ENCODE data around the gene PI4KA.
"Not testable (repeated sequence)": the region's sequence is repeated elsewhere in the genome, so short reads cannot be mapped to it uniquely, and the experiment has no call there.

Gene PI4KA

GRCh38 chr22:20773793-20774212, 84.8 kb downstream of the PI4KA start, which contains the start of gene SERPIND1:
SERPIND1 (plus strand) TSS chr22:20774113; CDS start chr22:20779313, 5,200 bp downstream.
- Histone ChIP-seq H3K9ac (ENCODE audit: low read length) (no peak within 1 kb of the TSS), H4K20me1 (ENCODE audit: insufficient read depth, low read length) (no peaks in the 10 kb centered on the region), H3K79me2 (ENCODE audit: low read length) (no peaks in the 10 kb centered on the region), H3K27me3 (ENCODE audit: low read depth, low read length) (no peaks in the 10 kb centered on the region), H3K27ac (ENCODE audit: low read length) (no peak within 1 kb of the TSS), H3K4me3 (ENCODE audit: low read length) (no peak within 1 kb of the TSS), H3K36me3 (replicated peaks; ENCODE audit: low read depth, low read length) (no peaks in the 10 kb centered on the region), H2AFZ (ENCODE audit: low read depth, low read length) (no peak within 1 kb of the TSS), H3K9me3 (ENCODE audit: insufficient read depth, low read length) (no peaks in the 10 kb centered on the region), H3K4me2 (ENCODE audit: low read length) (no peak within 1 kb of the TSS), H3K4me1 (ENCODE audit: low read length) (no peaks in the 10 kb centered on the region)
- no peak for TF ChIP-seq CTCF (IDR thresholded peaks at IDR 0.05; ENCODE audit: low read depth, low read length)
- TF ChIP-seq EZH2phosphoT487 (IDR thresholded peaks at IDR 0.05; ENCODE audit: low read depth): no peak

- H3K27me3 ChIP-seq (ENCODE audit: low read depth, low read length): no peaks in the 10 kb centered on the region
- no peaks in the 10 kb centered on the region for H4K20me1 ChIP-seq (ENCODE audit: insufficient read depth, low read length)
- no peaks in the 10 kb centered on the region for H3K79me2 ChIP-seq (ENCODE audit: low read length)
- H3K36me3 ChIP-seq (replicated peaks; ENCODE audit: low read depth, low read length): no peaks in the 10 kb centered on the region
- no peaks in the 10 kb centered on the region for H3K9me3 ChIP-seq (ENCODE audit: insufficient read depth, low read length)
- TF ChIP-seq CTCF (IDR thresholded peaks at IDR 0.05; ENCODE audit: low read depth, low read length): no peak
- no peak for TF ChIP-seq EZH2phosphoT487 (IDR thresholded peaks at IDR 0.05; ENCODE audit: low read depth)
- H3K4me3 ChIP-seq (ENCODE audit: low read length): no peak overlapping the region
- H3K9ac ChIP-seq (ENCODE audit: low read length): no peak overlapping the region
- H3K4me2 ChIP-seq (ENCODE audit: low read length): no peak overlapping the region
- no peaks in the 10 kb centered on the region for H3K4me1 ChIP-seq (ENCODE audit: low read length)
- H2AFZ ChIP-seq (ENCODE audit: low read depth, low read length): no peak overlapping the region
- H3K27ac ChIP-seq (ENCODE audit: low read length): no peak overlapping the region
These were observed 86.5 kb downstream of the PI4KA start for GRCh38 chr22:20771918-20772625.

- not testable (repeated sequence) for H3K27me3 ChIP-seq (ENCODE audit: low read depth, low read length); H3K36me3 ChIP-seq (replicated peaks; ENCODE audit: low read depth, low read length); H3K4me1 ChIP-seq (ENCODE audit: low read length); H3K4me2 ChIP-seq (ENCODE audit: low read length); H2AFZ ChIP-seq (ENCODE audit: low read depth, low read length); H3K27ac ChIP-seq (ENCODE audit: low read length); H3K79me2 ChIP-seq (ENCODE audit: low read length); H3K9ac ChIP-seq (ENCODE audit: low read length); H4K20me1 ChIP-seq (ENCODE audit: insufficient read depth, low read length); H3K4me3 ChIP-seq (ENCODE audit: low read length); H3K9me3 ChIP-seq (ENCODE audit: insufficient read depth, low read length)
These were observed 89.2 kb downstream of the PI4KA start for GRCh38 chr22:20769496-20769826.

GRCh38 chr22:20766530-20766929, 92.1 kb downstream of the PI4KA start:
- Histone ChIP-seq H3K9me3 (ENCODE audit: insufficient read depth, low read length) (no peaks in the 10 kb centered on the region), H4K20me1 (ENCODE audit: insufficient read depth, low read length) (no peaks in the 10 kb centered on the region), H3K4me3 (ENCODE audit: low read length) (no peak overlapping the region), H3K4me1 (ENCODE audit: low read length) (no peaks in the 10 kb centered on the region), H2AFZ (ENCODE audit: low read depth, low read length) (no peak overlapping the region), H3K9ac (ENCODE audit: low read length) (no peak overlapping the region), H3K27me3 (ENCODE audit: low read depth, low read length) (no peaks in the 10 kb centered on the region), H3K79me2 (ENCODE audit: low read length) (no peaks in the 10 kb centered on the region), H3K4me2 (ENCODE audit: low read length) (no peak overlapping the region), H3K36me3 (replicated peaks; ENCODE audit: low read depth, low read length) (peaks cover 23% of the 10 kb centered on the region), H3K27ac (ENCODE audit: low read length) (no peak overlapping the region)
- no peak for TF ChIP-seq EZH2phosphoT487 (IDR thresholded peaks at IDR 0.05; ENCODE audit: low read depth)
- no peak for TF ChIP-seq CTCF (IDR thresholded peaks at IDR 0.05; ENCODE audit: low read depth, low read length)
